ENCODE results near the gene ERBB3.
"Not testable (repeated sequence)": the region's sequence is repeated elsewhere in the genome, so short reads cannot be mapped to it uniquely, and the experiment has no call there.

The ERBB3 gene

GRCh38 chr12:56079723-56080555, at the start of gene ERBB3:
TSS of gene ERBB3 (plus strand) at chr12:56080165. CDS start at chr12:56080301, 136 bp downstream.
- DNase-seq = peak; percentile 80

DNA sequence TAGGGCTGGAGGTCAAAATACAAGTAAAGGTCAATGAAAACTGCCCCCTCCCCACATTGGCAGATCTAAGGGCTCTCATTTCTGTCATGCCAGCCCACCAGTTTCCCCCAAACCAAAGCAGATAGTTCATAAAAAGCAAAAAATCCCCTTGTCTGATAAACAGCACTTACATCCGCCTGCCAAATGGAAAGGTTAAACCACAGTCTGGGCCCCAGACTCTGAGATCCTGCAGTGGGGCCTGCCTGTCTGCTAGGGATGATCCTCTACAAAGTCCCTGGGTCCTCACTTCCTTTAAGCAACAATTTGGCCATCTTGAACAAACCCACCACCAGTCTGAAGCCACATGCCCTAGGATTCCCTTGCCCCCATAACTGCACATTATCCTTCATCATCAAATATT, 48.0 kb upstream of the ERBB3 start:
- DNase-seq = no peak

DNA sequence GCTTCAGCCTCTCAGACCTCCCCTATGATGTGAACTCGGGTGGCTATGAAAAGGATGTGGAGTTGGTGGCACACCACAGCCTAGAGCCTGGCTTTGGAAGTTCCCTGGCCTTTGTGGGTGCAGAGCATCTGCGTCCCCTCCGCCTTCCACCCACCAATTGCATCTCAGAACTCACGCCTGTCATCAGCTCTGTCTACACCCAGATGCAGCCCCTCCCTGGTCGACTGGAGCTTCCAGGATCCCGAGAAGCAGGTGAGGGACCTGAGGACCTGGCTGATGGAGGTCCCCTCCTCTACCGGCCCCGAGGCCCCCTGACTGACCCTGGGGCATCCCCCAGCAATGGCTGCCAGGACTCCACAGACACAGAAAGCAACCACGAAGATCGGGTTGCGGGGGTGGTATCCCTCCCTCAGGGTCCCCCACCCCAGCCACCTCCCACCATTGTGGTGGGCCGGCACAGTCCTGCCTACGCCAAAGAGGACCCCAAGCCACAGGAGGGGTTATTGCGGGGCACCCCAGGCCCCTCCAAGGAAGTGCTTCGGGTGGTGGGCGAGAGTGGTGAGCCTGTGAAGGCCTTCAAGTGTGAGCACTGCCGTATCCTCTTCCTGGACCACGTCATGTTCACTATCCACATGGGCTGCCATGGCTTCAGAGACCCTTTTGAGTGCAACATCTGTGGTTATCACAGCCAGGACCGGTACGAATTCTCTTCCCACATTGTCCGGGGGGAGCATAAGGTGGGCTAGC, 45.2 kb upstream of the ERBB3 start:
- DNase-seq = no peak

DNA sequence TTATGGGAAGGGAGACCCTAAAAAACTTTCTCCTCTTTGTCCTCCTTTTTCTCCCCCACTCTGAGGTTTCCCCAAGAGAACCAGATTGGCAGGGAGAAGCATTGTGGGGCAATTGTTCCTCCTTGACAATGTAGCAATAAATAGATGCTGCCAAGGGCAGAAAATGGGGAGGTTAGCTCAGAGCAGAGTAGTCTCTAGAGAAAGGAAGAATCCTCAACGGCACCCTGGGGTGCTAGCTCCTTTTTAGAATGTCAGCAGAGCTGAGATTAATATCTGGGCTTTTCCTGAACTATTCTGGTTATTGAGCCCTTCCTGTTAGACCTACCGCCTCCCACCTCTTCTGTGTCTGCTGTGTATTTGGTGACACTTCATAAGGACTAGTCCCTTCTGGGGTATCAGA, 42.8 kb upstream of the ERBB3 start:
- no peak for DNase-seq

DNA sequence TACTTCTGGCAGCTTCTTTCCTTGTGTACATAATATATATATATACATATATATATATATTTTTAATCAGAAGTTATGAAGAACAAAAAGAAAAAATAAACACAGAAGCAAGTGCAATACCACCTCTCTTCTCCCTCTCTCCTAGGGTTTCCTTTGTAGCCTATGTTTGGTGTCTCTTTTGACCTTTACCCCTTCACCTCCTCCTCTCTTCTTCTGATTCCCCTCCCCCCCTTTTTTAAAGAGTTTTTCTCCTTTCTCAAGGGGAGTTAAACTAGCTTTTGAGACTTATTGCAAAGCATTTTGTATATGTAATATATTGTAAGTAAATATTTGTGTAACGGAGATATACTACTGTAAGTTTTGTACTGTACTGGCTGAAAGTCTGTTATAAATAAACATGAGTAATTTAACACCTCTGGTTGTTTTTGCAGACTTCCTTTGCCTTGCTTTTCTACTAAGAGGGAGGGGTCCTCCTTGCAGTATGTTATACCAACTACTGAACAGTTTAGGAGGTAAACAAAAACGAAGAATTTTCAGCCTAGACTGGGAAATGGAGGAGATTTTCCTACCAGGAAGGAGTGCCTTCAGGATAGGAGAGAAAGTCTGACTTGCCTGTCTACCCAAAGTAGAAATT, 41.8 kb upstream of the ERBB3 start:
- DNase-seq = no peak

DNA sequence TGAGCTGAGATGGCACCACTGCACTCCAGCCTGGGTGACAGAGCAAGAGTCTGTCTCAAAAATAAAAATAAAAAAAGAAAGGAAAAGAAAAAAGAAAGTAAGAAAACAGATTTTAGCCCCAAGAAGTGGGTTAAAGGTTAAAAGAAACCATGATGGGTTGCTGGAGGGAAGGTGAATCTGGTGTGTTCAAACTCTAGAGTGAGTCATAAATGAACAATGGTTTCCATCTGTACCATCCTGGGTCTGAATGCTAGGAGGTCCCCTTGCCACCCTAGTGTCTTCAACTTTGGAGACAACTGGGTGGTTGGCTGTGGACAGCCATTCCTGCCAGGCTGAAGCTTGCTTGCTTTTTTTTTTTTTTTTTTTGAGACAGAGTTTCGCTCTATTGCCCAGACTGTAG, 39.8 kb upstream of the ERBB3 start:
- DNase-seq = no peak

- no peak for DNase-seq
Observed at GRCh38 chr12:56040963-56041551, 38.9 kb upstream of the ERBB3 start.

- peak; percentile 85 for DNase-seq
Observed at GRCh38 chr12:56041552-56042429, 38.2 kb upstream of the ERBB3 start, which contains the start of gene RPS26. TSS of gene RPS26 (plus strand) at chr12:56041918. CDS start at chr12:56042167, 249 bp downstream.

DNA sequence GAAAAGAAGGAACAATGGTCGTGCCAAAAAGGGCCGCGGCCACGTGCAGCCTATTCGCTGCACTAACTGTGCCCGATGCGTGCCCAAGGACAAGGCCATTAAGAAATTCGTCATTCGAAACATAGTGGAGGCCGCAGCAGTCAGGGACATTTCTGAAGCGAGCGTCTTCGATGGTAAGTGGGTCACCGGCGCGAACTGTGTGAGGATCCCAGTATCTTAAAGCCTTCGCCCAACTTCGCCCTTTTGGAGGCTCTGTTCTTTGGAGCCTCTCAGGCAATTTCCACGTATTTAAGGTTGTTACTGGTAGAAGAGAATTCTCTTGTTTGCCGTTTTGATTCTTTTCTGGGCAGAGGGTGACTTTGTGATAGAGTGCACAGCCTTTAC, 37.5 kb upstream of the ERBB3 start:
- DNase-seq = not testable (repeated sequence)

DNA sequence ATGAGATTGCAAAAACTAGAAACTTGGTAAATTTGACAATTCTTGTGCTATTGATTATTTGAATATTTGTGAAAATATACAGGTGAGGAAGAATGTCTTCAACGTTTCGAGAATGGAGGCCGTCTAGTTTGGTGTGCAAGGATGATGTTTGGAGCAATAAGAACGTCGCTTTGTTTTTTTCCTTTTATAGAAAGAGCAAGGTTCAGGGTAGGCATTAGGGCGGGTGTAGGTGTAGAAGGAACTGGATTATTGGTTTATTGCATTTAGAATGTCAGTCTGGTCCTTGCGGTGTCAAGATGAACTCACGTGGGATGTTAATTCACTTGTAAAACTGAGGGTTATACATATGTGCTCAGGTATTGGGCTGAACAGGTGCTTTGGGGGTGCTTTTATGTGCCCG, 37.1 kb upstream of the ERBB3 start:
- DNase-seq = no peak

- no peak for DNase-seq
Observed at GRCh38 chr12:56046027-56046780, 33.8 kb upstream of the ERBB3 start.

- no peak for DNase-seq
Observed at GRCh38 chr12:56053407-56053893, 26.5 kb upstream of the ERBB3 start.

GRCh38 chr12:56059964-56060363, 20.0 kb upstream of the ERBB3 start:
- DNase-seq = not testable (repeated sequence)

GRCh38 chr12:56061982-56062381, 18.0 kb upstream of the ERBB3 start:
- no peak for DNase-seq

DNA sequence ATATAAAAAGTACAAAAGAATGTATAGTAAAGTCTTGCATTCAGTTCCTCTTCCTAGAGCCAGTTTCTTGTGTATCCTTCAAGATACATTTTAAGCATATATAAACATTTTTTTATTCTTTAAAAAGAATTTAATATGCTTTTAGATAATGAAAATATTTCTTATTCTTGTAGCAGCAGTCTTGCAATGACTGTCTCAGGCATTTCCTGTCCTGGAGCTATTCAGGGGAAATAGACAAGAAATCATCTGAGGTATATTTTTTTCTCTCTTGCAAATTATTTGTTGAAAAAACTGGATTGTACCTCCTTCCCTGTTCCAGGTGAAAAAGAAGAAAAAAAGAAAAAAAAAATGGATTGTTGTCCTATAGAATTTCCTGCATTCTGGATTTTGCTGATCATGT, 17.0 kb upstream of the ERBB3 start:
- no peak for DNase-seq

DNA sequence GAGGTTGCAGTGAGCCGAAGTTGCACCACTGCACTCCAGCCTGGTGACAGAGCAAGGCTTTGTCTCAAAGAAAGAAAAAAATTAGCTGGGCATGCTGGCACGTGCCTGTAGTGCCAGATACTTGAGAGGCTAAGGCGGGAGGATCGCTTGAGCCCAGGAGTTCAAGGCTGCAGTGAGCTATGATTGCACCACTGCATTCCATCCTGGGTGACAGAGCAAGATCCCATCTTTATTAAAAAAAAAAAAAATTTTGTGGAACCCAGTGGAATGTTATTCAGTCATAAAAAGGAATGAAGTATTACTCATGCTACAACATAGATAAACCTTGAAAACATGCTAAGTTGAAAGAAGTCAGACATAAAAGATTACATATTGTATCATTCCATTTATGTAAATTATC, 8.3 kb upstream of the ERBB3 start:
- DNase-seq = no peak

DNA sequence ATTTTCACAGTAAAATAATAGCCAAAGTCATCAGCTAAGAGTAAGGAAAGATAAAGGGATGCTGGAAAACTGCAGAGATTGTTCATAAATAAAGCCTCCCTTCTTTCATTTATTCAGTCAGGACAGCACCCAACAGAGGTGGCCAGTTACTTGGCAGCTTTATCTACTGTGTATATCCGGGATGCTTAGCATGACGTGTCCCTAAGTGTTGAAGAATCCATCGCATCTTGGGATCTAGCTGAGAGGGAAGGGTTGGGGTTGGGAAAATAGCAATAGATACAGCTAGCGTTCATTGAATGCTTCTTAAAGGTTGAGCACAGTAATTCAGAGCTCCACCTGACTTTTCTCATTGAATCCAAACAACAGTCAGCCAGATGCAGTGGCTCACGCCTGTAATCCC, 5.6 kb upstream of the ERBB3 start:
- no peak for DNase-seq

DNA sequence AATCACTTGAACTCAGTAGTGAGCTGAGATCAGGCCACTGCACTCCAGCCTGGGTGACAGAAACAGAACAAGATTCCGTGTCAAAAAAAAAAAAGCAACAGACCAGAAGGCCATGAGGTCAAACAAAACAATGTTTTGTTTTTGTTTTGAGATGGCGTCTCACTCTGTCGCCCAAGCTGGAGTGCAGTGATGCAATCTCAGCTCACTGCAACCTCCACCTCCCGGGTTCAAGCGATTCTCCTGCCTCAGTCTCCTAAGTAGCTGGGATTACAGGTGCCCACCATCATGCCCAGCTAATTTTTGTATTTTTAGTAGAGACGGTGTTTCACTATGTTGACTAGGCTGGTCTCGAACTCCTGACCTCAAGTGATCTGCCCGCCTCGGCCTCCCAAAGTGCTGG, 2.0 kb upstream of the ERBB3 start:
- DNase-seq = not testable (repeated sequence)

GRCh38 chr12:56078427-56078826, 1.5 kb upstream of the ERBB3 start:
- DNase-seq = no peak

GRCh38 chr12:56078931-56079722, 838 bp upstream of the ERBB3 start:
- DNase-seq = peak; percentile 64

Measured in activated T-cell treated with anti-CD3 and anti-CD28 coated beads, Interleukin-2, amount 50 U/mL, for 1 hour (primary cell).